ENCODE measurements around the gene TIGD2.

Gene TIGD2

GRCh38 chr4:89105726-89106125, 5.6 kb upstream of the TIGD2 start:
- no peak for TF ChIP-seq CTCF (IDR thresholded peaks at IDR 0.05; ENCODE audit: borderline replicate concordance, insufficient read depth, low read depth, low read length)
- H3K4me3 ChIP-seq (ENCODE audit: low read depth, low read length): no peak overlapping the region

DNA sequence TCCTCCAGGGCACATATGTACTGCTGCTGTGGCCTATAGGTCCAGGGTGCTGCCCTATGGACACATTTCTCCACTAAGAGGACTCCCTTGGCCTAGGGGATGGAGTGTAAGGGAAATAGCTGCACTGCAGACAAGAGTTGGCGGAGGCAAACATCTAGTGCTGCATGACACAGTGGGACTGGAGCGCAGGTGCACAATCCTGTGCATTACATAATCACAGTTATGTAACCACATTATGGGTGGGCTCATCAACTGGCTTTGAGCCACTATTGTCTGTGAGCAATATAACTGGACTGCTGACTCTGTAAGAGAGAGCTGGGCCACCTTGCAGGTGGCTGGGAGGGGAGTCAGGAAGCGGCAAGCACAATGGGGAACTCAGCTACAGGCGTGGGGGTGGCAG, 3.2 kb upstream of the TIGD2 start:
- no peak for TF ChIP-seq CTCF (IDR thresholded peaks at IDR 0.05; ENCODE audit: borderline replicate concordance, insufficient read depth, low read depth, low read length)

GRCh38 chr4:89109841-89110540, 1.3 kb upstream of the TIGD2 start:
- no peak for TF ChIP-seq CTCF (IDR thresholded peaks at IDR 0.05; ENCODE audit: borderline replicate concordance, insufficient read depth, low read depth, low read length)
- no peak overlapping the region for H3K4me3 ChIP-seq (ENCODE audit: low read depth, low read length)

More for the DNA sequence above, 3.2 kb upstream of the TIGD2 start:
- no peak overlapping the region for H3K4me3 ChIP-seq (ENCODE audit: low read depth, low read length)

DNA sequence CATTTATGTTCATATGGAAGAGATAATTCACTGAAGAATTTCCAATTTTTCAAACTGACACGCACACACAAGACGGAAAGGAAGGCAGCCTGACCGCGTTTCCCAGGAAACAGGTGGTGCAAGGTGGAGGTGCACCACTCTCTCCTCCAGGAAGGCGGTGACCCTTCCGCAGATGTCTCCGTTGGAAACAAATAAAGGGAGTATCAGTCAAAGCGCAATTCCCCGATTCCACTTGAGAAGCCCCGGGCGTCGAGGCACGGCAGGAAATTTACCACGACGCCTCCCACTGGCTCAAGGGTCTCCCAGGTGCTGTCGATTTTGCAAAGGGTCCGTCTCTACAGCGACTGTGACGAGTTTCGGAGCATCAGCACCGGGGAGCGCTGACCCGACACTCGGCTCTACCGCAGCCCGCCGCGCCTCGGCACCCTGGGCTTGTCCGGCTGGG, 770 bp upstream of the TIGD2 start:
- TF ChIP-seq CTCF (IDR thresholded peaks at IDR 0.05; ENCODE audit: borderline replicate concordance, insufficient read depth, low read depth, low read length): no peak

DNA sequence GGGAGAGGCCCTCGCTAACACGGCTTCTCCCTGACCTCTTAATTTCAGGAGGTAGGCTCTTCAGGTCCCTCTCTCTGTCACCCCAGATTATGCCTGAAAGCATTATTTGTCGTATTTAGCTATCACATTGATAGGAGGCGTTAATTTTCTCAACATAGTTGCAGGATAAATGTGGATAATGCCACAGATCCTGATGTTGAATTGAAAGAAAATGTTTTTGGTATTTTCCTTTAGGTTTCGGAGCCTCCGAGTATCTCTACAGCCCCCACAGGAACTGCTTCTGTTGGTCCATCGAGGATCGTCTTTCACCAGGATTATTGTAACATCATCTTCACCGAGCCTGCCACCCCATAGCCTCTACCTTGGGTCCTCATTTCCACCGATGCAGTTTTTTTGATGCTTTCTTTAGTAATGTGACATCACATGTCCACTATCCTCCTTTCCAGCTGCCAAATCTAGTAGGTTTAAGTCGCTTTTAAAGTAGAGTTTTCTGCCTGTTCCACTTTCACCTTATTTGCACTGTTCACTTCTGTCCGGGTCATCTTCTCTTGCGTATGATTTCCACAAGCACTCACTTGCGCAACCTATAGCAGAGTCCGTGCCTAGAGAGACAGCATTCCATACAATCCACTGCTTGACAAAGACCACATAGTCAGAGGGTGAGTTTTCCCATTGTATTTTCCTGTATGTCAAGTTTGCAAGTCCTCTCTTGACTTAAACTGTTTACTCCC, 665 bp downstream of the TIGD2 start:
- no peak for TF ChIP-seq CTCF (IDR thresholded peaks at IDR 0.05; ENCODE audit: borderline replicate concordance, insufficient read depth, low read depth, low read length)
- H3K4me3 ChIP-seq (ENCODE audit: low read depth, low read length): peak overlapping the region; percentile 94

More for the DNA sequence above, 770 bp upstream of the TIGD2 start:
- peak overlapping the region; percentile 63 for H3K4me3 ChIP-seq (ENCODE audit: low read depth, low read length)

- TF ChIP-seq CTCF (IDR thresholded peaks at IDR 0.05; ENCODE audit: borderline replicate concordance, insufficient read depth, low read depth, low read length): no peak
- no peak overlapping the region for H3K4me3 ChIP-seq (ENCODE audit: low read depth, low read length)
Measured at GRCh38 chr4:89113415-89113814, 2.1 kb downstream of the TIGD2 start.

DNA sequence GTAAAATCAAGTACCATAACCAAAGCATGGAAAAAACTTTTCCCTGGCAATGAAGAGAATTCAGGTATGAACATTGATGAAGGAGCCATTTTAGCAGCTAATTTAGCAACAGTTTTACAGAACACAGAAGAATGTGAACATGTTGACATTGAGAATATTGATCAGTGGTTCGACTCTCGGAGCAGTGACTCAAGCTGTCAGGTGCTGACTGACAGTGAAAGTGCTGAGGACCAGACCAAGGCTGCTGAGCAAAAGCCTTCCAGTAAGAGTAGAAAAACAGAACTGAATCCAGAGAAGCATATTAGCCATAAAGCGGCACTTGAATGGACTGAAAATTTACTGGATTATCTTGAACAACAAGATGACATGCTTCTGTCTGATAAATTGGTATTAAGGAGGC, 2.8 kb downstream of the TIGD2 start:
- H3K4me3 ChIP-seq (ENCODE audit: low read depth, low read length): no peak overlapping the region
- TF ChIP-seq CTCF (IDR thresholded peaks at IDR 0.05; ENCODE audit: borderline replicate concordance, insufficient read depth, low read depth, low read length): no peak

Data from GM12875 (cell line).